Measurements from ENCODE around the gene HDAC7.
"Not testable (repeated sequence)": the region's sequence is repeated elsewhere in the genome, so short reads cannot be mapped to it uniquely, and the experiment has no call there.

DNA sequence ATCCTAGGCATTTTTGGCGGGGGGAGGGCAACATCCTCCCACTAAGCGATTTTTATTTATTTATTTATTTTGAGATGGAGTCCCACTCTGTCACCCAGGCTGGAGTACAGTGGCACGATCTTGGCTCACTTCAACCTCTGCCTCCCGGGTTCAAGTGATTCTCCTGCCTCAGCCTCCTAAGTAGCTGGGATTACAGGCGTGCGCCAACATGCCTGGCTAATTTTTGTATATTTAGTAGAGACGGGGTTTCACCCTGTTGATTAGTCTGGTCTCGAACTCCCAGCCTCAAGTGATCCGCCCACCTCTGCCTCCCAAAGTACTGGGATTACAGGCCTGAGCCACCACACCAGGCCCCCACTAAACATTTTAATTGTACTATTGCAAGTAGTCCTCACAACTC, 10.2 kb downstream of the HDAC7 start:
- TF ChIP-seq ARNT (IDR thresholded peaks at IDR 0.05); BHLHE40 (IDR thresholded peaks at IDR 0.05; ENCODE audit: borderline replicate concordance); FOXM1 (IDR thresholded peaks at IDR 0.05; ENCODE audit: borderline replicate concordance): not testable (repeated sequence)
